Ovary (tissue), 9 donors: ENCODE results near the gene PRR16. TPM values are rescaled to one million over a fixed set of nuclear protein-coding genes. Genes with fewer than 3 reads are reported as not detected.

Experiments used
- DNase-seq, 5 donors: peaks; one replicate each; pipeline ENCODE4 v3.0.0-alpha.2; 2019 to 2020
- H3K27ac ChIP-seq, 2 donors: fragments of 200-600 bp; one replicate each; pipeline versions ENCODE4 v1.5.1 to v1.8.0; 2019 to 2022
- H3K27me3 ChIP-seq: fragments of 200-600 bp; one replicate; pipeline ENCODE4 v1.8.0; 2022
- H3K36me3 ChIP-seq: fragments of 200-600 bp; sonication (generic); one replicate; pipeline ENCODE4 v1.5.1; 2019
- H3K4me1 ChIP-seq: one replicate; pipeline ENCODE4 v1.8.1; 2013; ENCODE audit warnings: mild to moderate bottlenecking, moderate library complexity; ENCODE audit not compliant: insufficient read depth
- H3K4me3 ChIP-seq: fragments of 200-600 bp; sonication (generic); one replicate; pipeline ENCODE4 v1.5.1; 2017
- H3K9me3 ChIP-seq, 2 donors: fragments of 200-600 bp in 1 of 2; sonication (generic) in 1 of 2; one replicate each; pipeline versions ENCODE4 v1.5.1 to v1.8.1; 2013 to 2019; ENCODE audit warnings: mild to moderate bottlenecking in 1 of 2, moderate library complexity in 1 of 2
- EP300 ChIP-seq: sonication (generic); formaldehyde crosslinking; IDR thresholded peaks from one replicate; pipeline ENCODE4 v1.6.1; 2017; ENCODE audit warnings: antibody characterized with exemption
- POLR2A ChIP-seq: fragments of 450-650 bp; IDR thresholded peaks from one replicate; pipeline ENCODE4 v1.6.1; 2017; ENCODE audit warnings: antibody characterized with exemption, mild to moderate bottlenecking, moderate library complexity
- WGBS, 3 donors: extraction: QIAGEN DNeasy Blood & Tissue Kit in 1 of 3; methylation state at CpG; one replicate each; pipeline versions ENCODE4 v1.1.5 to v1.1.7; 2013 to 2017; 5-methylcytosine and 5-hydroxymethylcytosine counted together
- intact Hi-C, 4 donors: fragments of 100-400 bp; cut with DNase I; formaldehyde crosslinking; loops; one replicate each; pipeline versions ENCODE4 v1.11.0 to v1.15.1; 2022 to 2023
- polyA plus RNA-seq, 2 donors: library from polyadenylated mRNA; stranded (reverse); fragments of 200-250 nt in 1 of 2; fragments of 350-450 nt in 1 of 2; fragmentation: Illumina TruSeq in 1 of 2; extraction: RNeasy Lipid Tissue Mini Kit (QIAGEN cat#74804) in 1 of 2; gene quantifications; one replicate each; pipeline ENCODE4 v1.2.3, GENCODE V29; 2013 to 2014
- total RNA-seq, 7 donors: library from RNA; depleted of rRNA in 2 of 7; stranded (reverse); fragments of >200 nt in 2 of 7; fragmentation: NEBNext Ultra II Directional in 3 of 7; extraction: Animal tissue kit (Norgen Biotek cat#: 25700) in 3 of 7; gene quantifications; one replicate each; pipeline versions ENCODE4 v1.1.0 to v1.2.4, GENCODE V29; 2016 to 2023
- TF ChIP-seq, protein P1 (sequence below), 3 donors: fragments of 450-650 bp in 2 of 3; fragments of 200-600 bp in 1 of 3; IDR thresholded peaks; one replicate each; pipeline versions ENCODE4 v1.5.1 to v1.8.0; 2016 to 2022; ENCODE audit warnings: antibody characterized with exemption in 3 of 3, mild to moderate bottlenecking in 1 of 3
- donor health status: DM: no; HTN: no; CAD: no; lungs with moderate emphysema.
- donor health status: DM: no; HTN: no; CAD: no.
- donor health status: Bipolar disorder and iron deficiency.
- donor health status: DM: yes; HTN: yes; CAD: no.
- donor health status: DM: no; HTN: no; CAD: no.
- donor health status: DM: yes; HTN: yes; CAD: no.

The PRR16 gene
- total and polyA plus RNA-seq, 9 donors, result 1.5 to 11.0 (median 4.6) TPM

DNA sequence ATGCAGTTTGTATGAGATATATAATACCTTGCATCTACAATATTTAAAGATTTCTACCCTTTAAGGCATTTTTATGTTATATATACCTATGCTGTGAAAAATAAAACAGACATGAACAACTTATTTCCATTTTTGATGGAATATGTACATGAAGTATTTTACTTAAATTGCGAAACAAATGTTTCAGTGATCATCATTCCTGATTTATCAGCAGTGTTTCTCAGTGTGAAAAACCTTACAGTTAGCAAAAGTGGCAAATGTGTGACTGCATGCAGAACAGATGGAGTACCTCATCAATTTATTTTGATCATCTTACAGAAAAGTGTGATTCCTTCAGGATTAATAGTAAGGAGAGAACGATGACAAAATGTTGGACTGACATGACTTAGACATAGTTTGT is 43.1 kb downstream of the PRR16 start:
- no peaks in the 10 kb centered on the region for H3K27me3 ChIP-seq
- no peak overlapping the region for H3K27ac ChIP-seq
- H3K4me1 ChIP-seq, result no peaks in the 10 kb centered on the region
- DNase-seq, result no peak
- no peaks in the 10 kb centered on the region for H3K36me3 ChIP-seq
- intact Hi-C loops, result no loop called here
- H3K4me3 ChIP-seq, result no peak overlapping the region
- no peaks in the 10 kb centered on the region for H3K9me3 ChIP-seq
- 70 to 86% (median 73%) methylated on average over 2 of the region's 2 CpGs for WGBS, 3 donors
- TF ChIP-seq, protein P1, sequence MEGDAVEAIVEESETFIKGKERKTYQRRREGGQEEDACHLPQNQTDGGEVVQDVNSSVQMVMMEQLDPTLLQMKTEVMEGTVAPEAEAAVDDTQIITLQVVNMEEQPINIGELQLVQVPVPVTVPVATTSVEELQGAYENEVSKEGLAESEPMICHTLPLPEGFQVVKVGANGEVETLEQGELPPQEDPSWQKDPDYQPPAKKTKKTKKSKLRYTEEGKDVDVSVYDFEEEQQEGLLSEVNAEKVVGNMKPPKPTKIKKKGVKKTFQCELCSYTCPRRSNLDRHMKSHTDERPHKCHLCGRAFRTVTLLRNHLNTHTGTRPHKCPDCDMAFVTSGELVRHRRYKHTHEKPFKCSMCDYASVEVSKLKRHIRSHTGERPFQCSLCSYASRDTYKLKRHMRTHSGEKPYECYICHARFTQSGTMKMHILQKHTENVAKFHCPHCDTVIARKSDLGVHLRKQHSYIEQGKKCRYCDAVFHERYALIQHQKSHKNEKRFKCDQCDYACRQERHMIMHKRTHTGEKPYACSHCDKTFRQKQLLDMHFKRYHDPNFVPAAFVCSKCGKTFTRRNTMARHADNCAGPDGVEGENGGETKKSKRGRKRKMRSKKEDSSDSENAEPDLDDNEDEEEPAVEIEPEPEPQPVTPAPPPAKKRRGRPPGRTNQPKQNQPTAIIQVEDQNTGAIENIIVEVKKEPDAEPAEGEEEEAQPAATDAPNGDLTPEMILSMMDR (IDR thresholded peaks at IDR 0.05), result no peak
- TF ChIP-seq POLR2A, result no peak
- no peak for TF ChIP-seq EP300

DNA sequence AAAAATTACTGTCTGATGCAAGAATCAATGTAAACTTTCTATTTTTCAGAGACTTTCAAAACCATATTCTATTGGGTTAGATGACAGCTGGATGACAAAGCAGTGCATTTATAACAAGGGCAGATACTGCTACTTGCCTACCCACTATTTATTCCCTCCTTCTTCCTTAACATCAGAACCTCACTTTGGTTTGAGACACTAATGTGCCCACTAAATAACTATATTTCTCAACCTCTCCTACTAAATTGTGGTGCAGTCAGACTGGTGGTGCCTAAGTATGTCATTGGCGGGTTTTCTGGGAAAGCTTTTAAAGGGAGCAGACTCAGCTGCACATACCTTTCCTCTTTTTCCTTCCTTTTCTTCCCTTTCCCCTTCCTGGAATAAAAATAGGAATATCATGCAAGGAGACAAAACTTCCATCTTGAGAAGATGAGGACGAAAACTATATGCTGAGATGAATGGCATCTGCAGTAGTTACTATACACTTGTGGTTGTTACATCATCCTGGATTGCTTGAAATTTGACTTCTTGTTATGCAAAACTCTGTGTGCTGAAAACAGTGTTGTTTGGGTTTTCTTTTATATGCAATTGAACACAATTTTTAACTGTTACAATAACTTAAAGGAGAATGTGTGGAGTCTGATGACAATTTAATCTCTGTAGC is 43.8 kb downstream of the PRR16 start:
- Histone ChIP-seq H3K9me3 (no peaks in the 10 kb centered on the region), H3K36me3 (no peaks in the 10 kb centered on the region), H3K27ac (no peak overlapping the region), H3K4me1 (no peaks in the 10 kb centered on the region), H3K4me3 (no peak overlapping the region), H3K27me3 (no peaks in the 10 kb centered on the region)
- DNase-seq, result no peak
- TF ChIP-seq, protein P1 (IDR thresholded peaks at IDR 0.05), result no peak
- TF ChIP-seq EP300 (no peak), POLR2A (no peak)
- 71 to 80% (median 74%) methylated on average over 2 of the region's 2 CpGs for WGBS, 3 donors
- intact Hi-C loops, result no loop called here

DNA sequence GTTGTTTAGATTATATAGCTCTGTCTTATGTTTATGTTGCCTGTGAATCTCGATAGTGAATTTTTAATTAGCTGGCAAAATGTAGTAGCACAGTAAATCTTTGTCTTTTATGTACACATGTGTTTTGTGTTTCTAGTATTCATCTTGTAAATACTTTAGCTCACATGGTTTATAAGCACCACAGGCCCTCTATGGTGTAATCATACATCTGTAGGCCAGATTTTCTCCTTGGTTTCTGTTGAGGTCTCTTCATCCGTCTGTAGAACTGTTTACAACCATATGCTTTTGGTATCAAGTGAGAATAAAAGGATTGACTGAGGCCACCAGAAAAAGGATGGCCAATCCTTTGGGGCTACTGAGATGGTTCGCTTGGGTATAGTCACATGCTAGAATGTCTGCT is 45.0 kb downstream of the PRR16 start:
- Histone ChIP-seq H3K4me3 (no peak overlapping the region), H3K4me1 (no peaks in the 10 kb centered on the region), H3K9me3 (no peaks in the 10 kb centered on the region), H3K27ac (no peak overlapping the region), H3K36me3 (no peaks in the 10 kb centered on the region), H3K27me3 (no peaks in the 10 kb centered on the region)
- TF ChIP-seq POLR2A (no peak), EP300 (no peak)
- TF ChIP-seq, protein P1 (IDR thresholded peaks at IDR 0.05), result no peak
- 68 to 82% (median 75%) methylated on average over 3 of the region's 3 CpGs for WGBS, 3 donors
- no peak for DNase-seq
- intact Hi-C loops, result no loop called here

DNA sequence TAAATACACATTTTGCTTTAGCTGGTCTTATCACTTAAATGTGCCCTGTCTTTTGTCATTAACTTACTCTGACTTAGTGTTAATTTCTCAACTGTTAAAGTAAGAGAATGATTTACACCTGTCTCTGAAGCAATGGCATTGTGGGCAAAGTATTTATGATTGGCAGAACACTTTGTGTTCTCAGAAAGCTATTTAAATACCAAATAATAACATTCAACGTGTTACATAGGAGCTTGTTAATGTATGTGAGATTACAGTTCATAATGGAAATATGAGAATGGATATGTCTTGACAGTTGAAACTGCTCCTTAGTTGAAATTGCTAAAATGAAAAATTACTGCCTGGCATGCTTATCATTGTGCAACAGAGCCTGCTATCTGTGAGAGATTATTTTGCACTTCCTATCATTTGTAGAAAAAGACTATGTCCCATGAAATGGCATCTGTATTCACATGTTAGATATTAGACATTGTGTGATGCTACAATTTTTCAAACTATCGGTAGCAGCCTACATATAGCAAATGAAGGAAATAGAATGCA is 46.1 kb downstream of the PRR16 start:
- 59 to 66% (median 61%) methylated on average over 2 of the region's 2 CpGs for WGBS, 3 donors
- Histone ChIP-seq H3K27ac (no peak overlapping the region), H3K36me3 (no peaks in the 10 kb centered on the region), H3K27me3 (no peaks in the 10 kb centered on the region), H3K4me3 (no peak overlapping the region), H3K4me1 (no peaks in the 10 kb centered on the region), H3K9me3 (no peaks in the 10 kb centered on the region)
- intact Hi-C loops, result no loop called here
- DNase-seq, result no peak
- no peak for TF ChIP-seq EP300
- TF ChIP-seq, protein P1 (IDR thresholded peaks at IDR 0.05), result no peak
- TF ChIP-seq POLR2A, result no peak
